ENCODE results near the gene DNER. TPM values are rescaled to one million over a fixed set of nuclear protein-coding genes. Genes with fewer than 3 reads are reported as not detected.

DNER gene
- total and polyA plus RNA-seq, 2 of the 13 experiments (the other 11 are each of a cell fraction or from before 2014, with no cell fraction given): not detected

GRCh38 chr2:229740279-229740678 is 25.9 kb upstream of the DNER start (continued):
- no peak for TF ChIP-seq STAT6 (CRISPR knock-in tag; IDR thresholded peaks at IDR 0.05; ENCODE audit: borderline replicate concordance)

GRCh38 chr2:229738024-229738625 is 23.8 kb upstream of the DNER start:
- FAIRE-seq (no peak), DNase-seq (ENCODE audit: low spot score) (no peak), ATAC-seq (no peak)
- Histone ChIP-seq H3K9ac (ENCODE audit: insufficient read depth, low read depth, low read length) (no peak overlapping the region), H3K79me2 (ENCODE audit: insufficient read depth, low read length) (no peaks in the 10 kb centered on the region), H3K36me3 (replicated peaks in 1 of 2; ENCODE audit: control insufficient read depth in 1 of 2, insufficient read depth in 2 of 2, low read length in 2 of 2) (no peaks in the 10 kb centered on the region), H3K9me3 (ENCODE audit: low read length) (peaks cover 11% of the 10 kb centered on the region), H3K4me3 (replicated peaks in 1 of 3; ENCODE audit: insufficient read depth in 1 of 3, low read depth in 2 of 3, low read length in 3 of 3) (no peak overlapping the region), H3K27me3 (ENCODE audit: control insufficient read depth in 1 of 2, insufficient read depth in 2 of 2, low read length in 2 of 2) (0 out of 5 replicates have a peak, but pooled peaks cover 0 to 7% of the 10 kb centered on the region in 2 experiments), H4K20me1 (ENCODE audit: insufficient read depth, low read length) (no peaks in the 10 kb centered on the region), H3K4me2 (ENCODE audit: low read depth, low read length) (no peak overlapping the region), H3K4me1 (ENCODE audit: insufficient read depth, low read length) (0 out of 2 replicates have a peak, but pooled peaks cover 7% of the 10 kb centered on the region), H3K27ac (ENCODE audit: extremely low read length, insufficient read depth, low read length) (no peak overlapping the region), H2AFZ (ENCODE audit: low read length) (no peak overlapping the region)
- WGBS (ENCODE audit: low lambda C conversion rate): 22% methylated on average over 3 of the region's 3 CpGs
- ChIA-PET POLR2A (no interaction called here), CTCF (ENCODE audit: low intra/inter-chr PET ratio, low total read pairs) (no interaction called here)
- intact Hi-C loops (cut with micrococcal nuclease; ENCODE audit: unreplicated experiment) (no loop called here), in situ Hi-C loops (cut with HindIII; ENCODE audit: extremely low pct_ligation_motif_present, low pct_unique_long_range_greater_than_20kb) (no loop called here)
- BruUV-seq (replicated peaks): no TSS peak
- no peak for TF ChIP-seq ZNF891 (CRISPR knock-in tag; IDR thresholded peaks at IDR 0.05)
- TF ChIP-seq ZMYM2 (CRISPR knock-in tag; IDR thresholded peaks at IDR 0.05): no peak
- TF ChIP-seq ZNF317 (CRISPR knock-in tag; IDR thresholded peaks at IDR 0.05): peak; percentile 98
- no peak; the same call in 1 of the 2 replicates for TF ChIP-seq TCF7L2 (IDR thresholded peaks at IDR 0.05; ENCODE audit: low read depth, low read length)
- TF ChIP-seq ZFP36L1 (CRISPR knock-in tag; IDR thresholded peaks at IDR 0.05): no peak

All from HepG2 (cell line).